ENCODE measurements around the gene SRL. TPM values are rescaled to one million over a fixed set of nuclear protein-coding genes. Genes with fewer than 3 reads are reported as not detected.

Gene SRL
- total and polyA plus RNA-seq, 2 experiments from 2014 or later = not detected

DNA sequence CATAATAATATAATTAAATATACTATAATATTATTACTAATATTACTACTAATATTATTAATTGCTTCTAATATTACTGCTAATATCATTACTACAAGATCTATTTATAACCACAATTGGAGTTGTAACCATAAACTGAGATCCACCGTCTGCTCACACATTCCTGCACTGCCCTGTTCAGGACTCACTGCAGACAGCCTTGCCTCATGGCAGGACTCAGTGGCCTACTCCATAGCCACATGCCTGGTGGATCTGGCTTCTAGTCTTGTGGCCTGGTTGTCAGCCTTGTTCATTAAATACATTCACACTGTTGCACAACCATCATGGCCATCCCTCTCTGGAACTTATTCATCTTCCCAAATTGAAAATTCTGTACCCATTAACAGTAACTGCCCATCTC, 48.0 kb downstream of the SRL start:
- Histone ChIP-seq H3F3A (replicated peaks; ENCODE audit: low read depth) (no peaks in the 10 kb centered on the region), H4K20me1 (replicated peaks; ENCODE audit: insufficient read depth) (no peaks in the 10 kb centered on the region), H3K79me2 (replicated peaks; ENCODE audit: insufficient read depth) (no peaks in the 10 kb centered on the region), H3K27ac (ENCODE audit: low read depth) (0 out of 2 replicates have a peak overlapping the region, but pooled peaks have one; percentile 6), H3K27me3 (ENCODE audit: insufficient read depth) (no peaks in the 10 kb centered on the region), H3K4me2 (no peak overlapping the region), H3K4me3 (no peak overlapping the region), H3K9me2 (ENCODE audit: insufficient read depth) (peaks cover 5% of the 10 kb centered on the region; the same call in 1 of the 2 replicates), H3K4me1 (ENCODE audit: insufficient read depth) (no peaks in the 10 kb centered on the region; the same call in 1 of the 2 replicates), H2AFZ (no peak overlapping the region), H3K36me3 (ENCODE audit: insufficient read depth) (no peaks in the 10 kb centered on the region)
- ATAC-seq (no peak), DNase-seq (ENCODE audit: low spot score) (no peak)
- no peak for TF ChIP-seq JUNB (IDR thresholded peaks at IDR 0.05; ENCODE audit: unreplicated experiment)
- TF ChIP-seq EZH2 (IDR thresholded peaks at IDR 0.05; ENCODE audit: low read depth, unreplicated experiment) = no peak
- TF ChIP-seq CREB1 (CRISPR knock-in tag; IDR thresholded peaks at IDR 0.05; ENCODE audit: low read depth) = no peak
- no peak for TF ChIP-seq ZNF331 (CRISPR knock-in tag; IDR thresholded peaks at IDR 0.05; ENCODE audit: low read depth)
- TF ChIP-seq EZH2phosphoT487 (IDR thresholded peaks at IDR 0.05; ENCODE audit: unreplicated experiment) = no peak
- no peak for TF ChIP-seq ZNF114 (CRISPR knock-in tag; IDR thresholded peaks at IDR 0.05)
- TF ChIP-seq, protein P1, sequence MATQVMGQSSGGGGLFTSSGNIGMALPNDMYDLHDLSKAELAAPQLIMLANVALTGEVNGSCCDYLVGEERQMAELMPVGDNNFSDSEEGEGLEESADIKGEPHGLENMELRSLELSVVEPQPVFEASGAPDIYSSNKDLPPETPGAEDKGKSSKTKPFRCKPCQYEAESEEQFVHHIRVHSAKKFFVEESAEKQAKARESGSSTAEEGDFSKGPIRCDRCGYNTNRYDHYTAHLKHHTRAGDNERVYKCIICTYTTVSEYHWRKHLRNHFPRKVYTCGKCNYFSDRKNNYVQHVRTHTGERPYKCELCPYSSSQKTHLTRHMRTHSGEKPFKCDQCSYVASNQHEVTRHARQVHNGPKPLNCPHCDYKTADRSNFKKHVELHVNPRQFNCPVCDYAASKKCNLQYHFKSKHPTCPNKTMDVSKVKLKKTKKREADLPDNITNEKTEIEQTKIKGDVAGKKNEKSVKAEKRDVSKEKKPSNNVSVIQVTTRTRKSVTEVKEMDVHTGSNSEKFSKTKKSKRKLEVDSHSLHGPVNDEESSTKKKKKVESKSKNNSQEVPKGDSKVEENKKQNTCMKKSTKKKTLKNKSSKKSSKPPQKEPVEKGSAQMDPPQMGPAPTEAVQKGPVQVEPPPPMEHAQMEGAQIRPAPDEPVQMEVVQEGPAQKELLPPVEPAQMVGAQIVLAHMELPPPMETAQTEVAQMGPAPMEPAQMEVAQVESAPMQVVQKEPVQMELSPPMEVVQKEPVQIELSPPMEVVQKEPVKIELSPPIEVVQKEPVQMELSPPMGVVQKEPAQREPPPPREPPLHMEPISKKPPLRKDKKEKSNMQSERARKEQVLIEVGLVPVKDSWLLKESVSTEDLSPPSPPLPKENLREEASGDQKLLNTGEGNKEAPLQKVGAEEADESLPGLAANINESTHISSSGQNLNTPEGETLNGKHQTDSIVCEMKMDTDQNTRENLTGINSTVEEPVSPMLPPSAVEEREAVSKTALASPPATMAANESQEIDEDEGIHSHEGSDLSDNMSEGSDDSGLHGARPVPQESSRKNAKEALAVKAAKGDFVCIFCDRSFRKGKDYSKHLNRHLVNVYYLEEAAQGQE (IDR thresholded peaks at IDR 0.05; ENCODE audit: unreplicated experiment) = no peak
- no peak for TF ChIP-seq POLR2AphosphoS5 (IDR thresholded peaks at IDR 0.05; ENCODE audit: low read depth)
- TF ChIP-seq, protein P2, sequence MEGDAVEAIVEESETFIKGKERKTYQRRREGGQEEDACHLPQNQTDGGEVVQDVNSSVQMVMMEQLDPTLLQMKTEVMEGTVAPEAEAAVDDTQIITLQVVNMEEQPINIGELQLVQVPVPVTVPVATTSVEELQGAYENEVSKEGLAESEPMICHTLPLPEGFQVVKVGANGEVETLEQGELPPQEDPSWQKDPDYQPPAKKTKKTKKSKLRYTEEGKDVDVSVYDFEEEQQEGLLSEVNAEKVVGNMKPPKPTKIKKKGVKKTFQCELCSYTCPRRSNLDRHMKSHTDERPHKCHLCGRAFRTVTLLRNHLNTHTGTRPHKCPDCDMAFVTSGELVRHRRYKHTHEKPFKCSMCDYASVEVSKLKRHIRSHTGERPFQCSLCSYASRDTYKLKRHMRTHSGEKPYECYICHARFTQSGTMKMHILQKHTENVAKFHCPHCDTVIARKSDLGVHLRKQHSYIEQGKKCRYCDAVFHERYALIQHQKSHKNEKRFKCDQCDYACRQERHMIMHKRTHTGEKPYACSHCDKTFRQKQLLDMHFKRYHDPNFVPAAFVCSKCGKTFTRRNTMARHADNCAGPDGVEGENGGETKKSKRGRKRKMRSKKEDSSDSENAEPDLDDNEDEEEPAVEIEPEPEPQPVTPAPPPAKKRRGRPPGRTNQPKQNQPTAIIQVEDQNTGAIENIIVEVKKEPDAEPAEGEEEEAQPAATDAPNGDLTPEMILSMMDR (conservative IDR thresholded peaks at IDR 0.05; ENCODE audit: low read depth in 2 of 2) = no peak
- TF ChIP-seq, protein P3, sequence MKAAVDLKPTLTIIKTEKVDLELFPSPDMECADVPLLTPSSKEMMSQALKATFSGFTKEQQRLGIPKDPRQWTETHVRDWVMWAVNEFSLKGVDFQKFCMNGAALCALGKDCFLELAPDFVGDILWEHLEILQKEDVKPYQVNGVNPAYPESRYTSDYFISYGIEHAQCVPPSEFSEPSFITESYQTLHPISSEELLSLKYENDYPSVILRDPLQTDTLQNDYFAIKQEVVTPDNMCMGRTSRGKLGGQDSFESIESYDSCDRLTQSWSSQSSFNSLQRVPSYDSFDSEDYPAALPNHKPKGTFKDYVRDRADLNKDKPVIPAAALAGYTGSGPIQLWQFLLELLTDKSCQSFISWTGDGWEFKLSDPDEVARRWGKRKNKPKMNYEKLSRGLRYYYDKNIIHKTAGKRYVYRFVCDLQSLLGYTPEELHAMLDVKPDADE (IDR thresholded peaks at IDR 0.05) = no peak
- TF ChIP-seq STAT1 (IDR thresholded peaks at IDR 0.05; ENCODE audit: unreplicated experiment) = no peak
- TF ChIP-seq, protein P4, sequence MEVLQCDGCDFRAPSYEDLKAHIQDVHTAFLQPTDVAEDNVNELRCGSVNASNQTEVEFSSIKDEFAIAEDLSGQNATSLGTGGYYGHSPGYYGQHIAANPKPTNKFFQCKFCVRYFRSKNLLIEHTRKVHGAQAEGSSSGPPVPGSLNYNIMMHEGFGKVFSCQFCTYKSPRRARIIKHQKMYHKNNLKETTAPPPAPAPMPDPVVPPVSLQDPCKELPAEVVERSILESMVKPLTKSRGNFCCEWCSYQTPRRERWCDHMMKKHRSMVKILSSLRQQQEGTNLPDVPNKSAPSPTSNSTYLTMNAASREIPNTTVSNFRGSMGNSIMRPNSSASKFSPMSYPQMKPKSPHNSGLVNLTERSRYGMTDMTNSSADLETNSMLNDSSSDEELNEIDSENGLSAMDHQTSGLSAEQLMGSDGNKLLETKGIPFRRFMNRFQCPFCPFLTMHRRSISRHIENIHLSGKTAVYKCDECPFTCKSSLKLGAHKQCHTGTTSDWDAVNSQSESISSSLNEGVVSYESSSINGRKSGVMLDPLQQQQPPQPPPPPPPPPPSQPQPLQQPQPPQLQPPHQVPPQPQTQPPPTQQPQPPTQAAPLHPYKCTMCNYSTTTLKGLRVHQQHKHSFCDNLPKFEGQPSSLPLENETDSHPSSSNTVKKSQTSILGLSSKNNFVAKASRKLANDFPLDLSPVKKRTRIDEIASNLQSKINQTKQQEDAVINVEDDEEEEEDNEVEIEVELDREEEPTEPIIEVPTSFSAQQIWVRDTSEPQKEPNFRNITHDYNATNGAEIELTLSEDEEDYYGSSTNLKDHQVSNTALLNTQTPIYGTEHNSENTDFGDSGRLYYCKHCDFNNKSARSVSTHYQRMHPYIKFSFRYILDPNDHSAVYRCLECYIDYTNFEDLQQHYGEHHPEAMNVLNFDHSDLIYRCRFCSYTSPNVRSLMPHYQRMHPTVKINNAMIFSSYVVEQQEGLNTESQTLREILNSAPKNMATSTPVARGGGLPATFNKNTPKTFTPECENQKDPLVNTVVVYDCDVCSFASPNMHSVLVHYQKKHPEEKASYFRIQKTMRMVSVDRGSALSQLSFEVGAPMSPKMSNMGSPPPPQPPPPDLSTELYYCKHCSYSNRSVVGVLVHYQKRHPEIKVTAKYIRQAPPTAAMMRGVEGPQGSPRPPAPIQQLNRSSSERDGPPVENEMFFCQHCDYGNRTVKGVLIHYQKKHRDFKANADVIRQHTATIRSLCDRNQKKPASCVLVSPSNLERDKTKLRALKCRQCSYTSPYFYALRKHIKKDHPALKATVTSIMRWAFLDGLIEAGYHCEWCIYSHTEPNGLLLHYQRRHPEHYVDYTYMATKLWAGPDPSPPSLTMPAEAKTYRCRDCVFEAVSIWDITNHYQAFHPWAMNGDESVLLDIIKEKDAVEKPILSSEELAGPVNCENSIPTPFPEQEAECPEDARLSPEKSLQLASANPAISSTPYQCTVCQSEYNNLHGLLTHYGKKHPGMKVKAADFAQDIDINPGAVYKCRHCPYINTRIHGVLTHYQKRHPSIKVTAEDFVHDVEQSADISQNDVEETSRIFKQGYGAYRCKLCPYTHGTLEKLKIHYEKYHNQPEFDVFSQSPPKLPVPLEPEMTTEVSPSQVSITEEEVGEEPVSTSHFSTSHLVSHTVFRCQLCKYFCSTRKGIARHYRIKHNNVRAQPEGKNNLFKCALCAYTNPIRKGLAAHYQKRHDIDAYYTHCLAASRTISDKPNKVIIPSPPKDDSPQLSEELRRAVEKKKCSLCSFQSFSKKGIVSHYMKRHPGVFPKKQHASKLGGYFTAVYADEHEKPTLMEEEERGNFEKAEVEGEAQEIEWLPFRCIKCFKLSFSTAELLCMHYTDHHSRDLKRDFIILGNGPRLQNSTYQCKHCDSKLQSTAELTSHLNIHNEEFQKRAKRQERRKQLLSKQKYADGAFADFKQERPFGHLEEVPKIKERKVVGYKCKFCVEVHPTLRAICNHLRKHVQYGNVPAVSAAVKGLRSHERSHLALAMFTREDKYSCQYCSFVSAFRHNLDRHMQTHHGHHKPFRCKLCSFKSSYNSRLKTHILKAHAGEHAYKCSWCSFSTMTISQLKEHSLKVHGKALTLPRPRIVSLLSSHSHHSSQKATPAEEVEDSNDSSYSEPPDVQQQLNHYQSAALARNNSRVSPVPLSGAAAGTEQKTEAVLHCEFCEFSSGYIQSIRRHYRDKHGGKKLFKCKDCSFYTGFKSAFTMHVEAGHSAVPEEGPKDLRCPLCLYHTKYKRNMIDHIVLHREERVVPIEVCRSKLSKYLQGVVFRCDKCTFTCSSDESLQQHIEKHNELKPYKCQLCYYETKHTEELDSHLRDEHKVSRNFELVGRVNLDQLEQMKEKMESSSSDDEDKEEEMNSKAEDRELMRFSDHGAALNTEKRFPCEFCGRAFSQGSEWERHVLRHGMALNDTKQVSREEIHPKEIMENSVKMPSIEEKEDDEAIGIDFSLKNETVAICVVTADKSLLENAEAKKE (CRISPR knock-in tag; IDR thresholded peaks at IDR 0.05) = no peak
- H3K9me3 Mint-ChIP-seq = peaks cover 11% of the 10 kb centered on the region; the same call in 2 of the 3 replicates
- H3K4me3 Mint-ChIP-seq = no peak overlapping the region
- H3K36me3 Mint-ChIP-seq (ENCODE audit: low read depth) = no peaks in the 10 kb centered on the region
- H3K27ac Mint-ChIP-seq = no peak overlapping the region
- H3K4me1 Mint-ChIP-seq = peaks cover 9% of the 10 kb centered on the region; the same call in 2 of the 3 replicates
- H3K27me3 Mint-ChIP-seq (ENCODE audit: insufficient read depth, low read depth, poor library complexity) = peaks cover 16% of the 10 kb centered on the region

Measured in GM23338 (cell line).